Measurements from ENCODE around the gene TMCC2.

TMCC2 gene

GRCh38 chr1:205303247-205303888 lies 75.6 kb downstream of the TMCC2 start:
- no peak for DNase-seq (ENCODE audit: low spot score)

GRCh38 chr1:205304046-205304694 lies 76.4 kb downstream of the TMCC2 start:
- DNase-seq (ENCODE audit: low spot score), result no peak

- DNase-seq (ENCODE audit: low spot score), result no peak
Observed at GRCh38 chr1:205304695-205305070, 76.9 kb downstream of the TMCC2 start.

GRCh38 chr1:205306929-205307566 lies 79.3 kb downstream of the TMCC2 start:
- DNase-seq (ENCODE audit: low spot score), result no peak

- DNase-seq (ENCODE audit: low spot score), result no peak
Observed at GRCh38 chr1:205309741-205310140, 82.0 kb downstream of the TMCC2 start.

GRCh38 chr1:205310976-205311704 lies 83.4 kb downstream of the TMCC2 start:
- no peak for DNase-seq (ENCODE audit: low spot score)

- DNase-seq (ENCODE audit: low spot score), result no peak
Observed at GRCh38 chr1:205312866-205313562, 85.3 kb downstream of the TMCC2 start.

GRCh38 chr1:205313563-205314308 lies 86.0 kb downstream of the TMCC2 start:
- peak; percentile 82 for DNase-seq (ENCODE audit: low spot score)

GRCh38 chr1:205315008-205315618 lies 87.4 kb downstream of the TMCC2 start:
- peak; percentile 62 for DNase-seq (ENCODE audit: low spot score)

GRCh38 chr1:205316161-205316566 lies 88.4 kb downstream of the TMCC2 start:
- DNase-seq (ENCODE audit: low spot score), result no peak

- no peak for DNase-seq (ENCODE audit: low spot score)
Observed at GRCh38 chr1:205317311-205317917, 89.7 kb downstream of the TMCC2 start.

- DNase-seq (ENCODE audit: low spot score), result no peak
Observed at GRCh38 chr1:205318231-205318991, 90.7 kb downstream of the TMCC2 start.

GRCh38 chr1:205319081-205320018 lies 91.6 kb downstream of the TMCC2 start:
- peak; percentile 52 for DNase-seq (ENCODE audit: low spot score)

GRCh38 chr1:205321162-205321958 lies 93.6 kb downstream of the TMCC2 start, which contains the start of gene NUAK2:
Gene NUAK2 (minus strand): TSS chr1:205321745. CDS start chr1:205321628, 117 bp downstream.
- peak; percentile 86 for DNase-seq (ENCODE audit: low spot score)

- DNase-seq (ENCODE audit: low spot score), result no peak
Observed at GRCh38 chr1:205321959-205322283, 94.2 kb downstream of the TMCC2 start.
